GM21825 (cell line): ENCODE measurements around the gene HEXIM1.
A peak's percentile ranks its signal among the peaks of the same experiment; 100 is the strongest.

Experiments
- ATAC-seq: cut with Tn5 transposase; IDR thresholded peaks from one replicate; pipeline ENCODE4 v1.9.1; 2021; ENCODE audit warnings: mild to moderate bottlenecking, moderate library complexity; ENCODE audit not compliant: unreplicated experiment

The HEXIM1 gene

GRCh38 chr17:45144199-45145034 lies 3.9 kb upstream of the HEXIM1 start:
- ATAC-seq: no peak

- ATAC-seq: no peak
These were observed 3.3 kb upstream of the HEXIM1 start for GRCh38 chr17:45145035-45145389.

GRCh38 chr17:45146166-45146565 lies 2.1 kb upstream of the HEXIM1 start:
- ATAC-seq: no peak

GRCh38 chr17:45146592-45146889 lies 1.7 kb upstream of the HEXIM1 start:
- no peak for ATAC-seq

GRCh38 chr17:45146890-45147580 lies 1.2 kb upstream of the HEXIM1 start:
- ATAC-seq: no peak

GRCh38 chr17:45147581-45148182 lies 593 bp upstream of the HEXIM1 start:
- ATAC-seq: no peak

- ATAC-seq: peak; percentile 27
These were observed 878 bp downstream of the HEXIM1 start for GRCh38 chr17:45149037-45149668.

- no peak for ATAC-seq
These were observed 1.7 kb downstream of the HEXIM1 start for GRCh38 chr17:45149669-45150664.

GRCh38 chr17:45150911-45151809 lies 2.9 kb downstream of the HEXIM1 start:
- ATAC-seq: no peak

GRCh38 chr17:45155029-45155428 lies 6.8 kb downstream of the HEXIM1 start:
- no peak for ATAC-seq

- no peak for ATAC-seq
These were observed 7.2 kb downstream of the HEXIM1 start for GRCh38 chr17:45155483-45155882.

GRCh38 chr17:45156242-45156641 lies 8.0 kb downstream of the HEXIM1 start:
- no peak for ATAC-seq

GRCh38 chr17:45160447-45161287 lies 12.4 kb downstream of the HEXIM1 start:
- peak; percentile 28 for ATAC-seq

GRCh38 chr17:45161288-45162024 lies 13.2 kb downstream of the HEXIM1 start, which contains the start of gene HEXIM2:
Gene HEXIM2 (plus strand): TSS chr17:45161875. CDS start chr17:45162794, 919 bp downstream.
- ATAC-seq: peak; percentile 82

- no peak for ATAC-seq
These were observed 13.9 kb downstream of the HEXIM1 start for GRCh38 chr17:45162025-45162687.

GRCh38 chr17:45164734-45165269 lies 16.5 kb downstream of the HEXIM1 start:
- ATAC-seq: no peak
